ENCODE results near the gene PAPSS2.

Gene PAPSS2

DNA sequence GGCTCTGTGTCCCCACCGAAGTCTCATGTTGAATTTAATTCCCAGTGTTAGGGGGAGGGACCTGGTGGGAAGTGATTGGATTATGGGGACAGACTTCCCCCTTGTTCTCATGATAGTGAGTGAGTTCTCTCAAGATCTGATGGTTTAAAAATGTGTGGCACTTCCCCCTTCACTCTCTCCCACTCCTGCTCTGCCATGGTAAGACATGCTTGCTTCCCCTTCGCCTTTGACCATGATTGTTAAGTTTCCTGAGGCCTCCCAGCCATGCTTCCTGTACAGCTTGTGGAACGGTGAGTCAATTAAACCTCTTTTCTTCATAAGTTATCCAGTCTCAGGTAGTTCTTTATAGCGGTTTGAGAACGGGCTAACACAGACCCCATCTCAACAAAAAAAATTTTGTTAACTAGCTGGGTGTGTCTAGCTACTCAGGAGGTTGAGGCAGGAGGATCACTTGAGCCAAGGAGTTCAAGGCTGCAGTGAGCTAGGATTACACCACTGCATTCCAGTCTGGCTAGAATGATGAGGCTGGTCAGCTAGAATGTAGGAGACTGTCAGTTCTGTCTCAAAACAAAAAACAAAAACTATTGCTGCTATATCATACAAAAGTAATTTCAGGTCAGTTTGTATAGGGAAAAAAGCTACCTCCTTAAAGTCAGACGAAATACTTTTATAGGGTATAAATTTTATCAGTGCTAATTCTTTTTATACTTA lies 100.7 kb downstream of the PAPSS2 start:
- TF ChIP-seq, protein P1, sequence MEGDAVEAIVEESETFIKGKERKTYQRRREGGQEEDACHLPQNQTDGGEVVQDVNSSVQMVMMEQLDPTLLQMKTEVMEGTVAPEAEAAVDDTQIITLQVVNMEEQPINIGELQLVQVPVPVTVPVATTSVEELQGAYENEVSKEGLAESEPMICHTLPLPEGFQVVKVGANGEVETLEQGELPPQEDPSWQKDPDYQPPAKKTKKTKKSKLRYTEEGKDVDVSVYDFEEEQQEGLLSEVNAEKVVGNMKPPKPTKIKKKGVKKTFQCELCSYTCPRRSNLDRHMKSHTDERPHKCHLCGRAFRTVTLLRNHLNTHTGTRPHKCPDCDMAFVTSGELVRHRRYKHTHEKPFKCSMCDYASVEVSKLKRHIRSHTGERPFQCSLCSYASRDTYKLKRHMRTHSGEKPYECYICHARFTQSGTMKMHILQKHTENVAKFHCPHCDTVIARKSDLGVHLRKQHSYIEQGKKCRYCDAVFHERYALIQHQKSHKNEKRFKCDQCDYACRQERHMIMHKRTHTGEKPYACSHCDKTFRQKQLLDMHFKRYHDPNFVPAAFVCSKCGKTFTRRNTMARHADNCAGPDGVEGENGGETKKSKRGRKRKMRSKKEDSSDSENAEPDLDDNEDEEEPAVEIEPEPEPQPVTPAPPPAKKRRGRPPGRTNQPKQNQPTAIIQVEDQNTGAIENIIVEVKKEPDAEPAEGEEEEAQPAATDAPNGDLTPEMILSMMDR (IDR thresholded peaks at IDR 0.05; ENCODE audit: extremely low read depth, insufficient read depth, missing control alignments): no peak
- no peak for DNase-seq (ENCODE audit: low spot score)
- in situ Hi-C loops (cut with MboI; ENCODE audit: low pct_unique_long_range_greater_than_20kb, low sequenced_read_pairs, unreplicated experiment): no loop called here

DNA sequence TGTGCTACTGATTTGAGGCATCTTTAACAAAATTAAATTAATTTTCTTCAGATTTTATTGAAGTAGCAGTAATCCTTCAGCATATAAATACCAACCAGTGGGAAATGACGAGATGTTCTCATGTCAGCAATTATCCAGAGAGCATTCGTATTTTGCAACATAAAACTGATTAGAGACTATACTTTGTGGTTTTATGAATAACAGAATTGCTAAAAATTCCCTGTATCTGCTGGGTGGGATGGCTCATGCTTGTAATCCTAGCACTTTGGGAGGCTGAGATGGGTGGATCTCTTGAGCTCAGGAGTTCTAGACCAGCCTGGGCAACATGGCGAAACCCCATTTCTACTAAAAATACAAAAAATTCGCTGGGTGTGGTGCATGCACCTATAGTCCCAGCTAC lies 101.5 kb downstream of the PAPSS2 start:
- TF ChIP-seq, protein P1 (IDR thresholded peaks at IDR 0.05; ENCODE audit: extremely low read depth, insufficient read depth, missing control alignments): no peak
- DNase-seq (ENCODE audit: low spot score): no peak

DNA sequence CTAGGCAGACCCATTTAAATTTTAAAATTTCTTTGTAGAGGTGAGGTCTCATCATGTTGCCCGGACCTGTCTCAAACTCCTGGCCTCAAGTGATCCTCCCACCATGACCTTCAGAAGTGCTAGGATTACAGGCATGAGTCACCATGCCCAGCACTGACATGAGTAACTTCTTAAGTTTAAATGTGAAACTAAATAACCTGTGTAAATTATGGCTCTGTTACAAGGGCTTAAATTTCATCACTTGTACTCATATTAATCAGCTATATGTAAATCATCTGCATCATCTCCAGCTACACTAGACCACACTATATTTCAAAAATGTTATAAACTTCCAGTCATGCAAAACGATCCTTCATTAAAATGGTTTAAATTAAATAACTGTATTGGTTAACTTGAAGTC lies 102.2 kb downstream of the PAPSS2 start:
- DNase-seq (ENCODE audit: low spot score): no peak
- in situ Hi-C loops (cut with MboI; ENCODE audit: low pct_unique_long_range_greater_than_20kb, low sequenced_read_pairs, unreplicated experiment): no loop called here
- TF ChIP-seq, protein P1 (IDR thresholded peaks at IDR 0.05; ENCODE audit: extremely low read depth, insufficient read depth, missing control alignments): no peak

More for the DNA sequence above, 101.5 kb downstream of the PAPSS2 start:
- in situ Hi-C loops (cut with MboI; ENCODE audit: low pct_unique_long_range_greater_than_20kb, low sequenced_read_pairs, unreplicated experiment): no loop called here

DNA sequence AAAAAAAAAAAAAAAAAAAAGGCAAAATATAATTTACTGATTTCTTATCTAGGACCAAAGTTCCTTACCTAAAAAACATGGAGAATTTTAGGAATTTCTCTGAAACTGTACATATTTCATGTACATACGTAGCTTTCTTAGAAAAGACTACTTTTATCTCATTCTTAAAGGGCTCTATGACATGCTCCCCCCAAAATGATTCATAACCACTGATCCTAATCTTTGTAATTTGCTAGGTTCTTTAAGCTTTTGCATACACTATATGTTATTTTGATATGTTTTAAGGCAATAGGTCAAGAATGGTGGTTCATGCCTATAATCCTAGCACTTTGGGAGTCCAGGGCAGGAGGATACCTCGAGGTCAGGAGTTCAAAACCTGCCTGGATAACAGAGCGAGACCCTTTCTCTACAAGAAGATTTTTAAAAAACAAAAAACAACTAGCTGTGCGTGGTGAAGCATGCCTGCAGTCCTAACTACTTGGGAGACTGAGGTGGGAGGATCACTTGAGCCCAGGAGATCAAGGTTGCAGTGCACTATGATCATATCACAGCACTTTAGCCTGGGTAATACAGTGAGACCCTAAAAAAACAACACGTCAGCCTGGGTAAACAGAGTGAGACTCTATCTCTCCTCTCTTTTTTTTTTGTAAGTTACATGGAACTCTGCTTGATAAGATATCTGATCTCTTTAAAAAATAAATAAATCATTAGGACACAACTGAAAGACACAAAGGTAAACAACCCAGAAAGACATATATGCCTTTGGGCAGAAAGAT lies 103.6 kb downstream of the PAPSS2 start:
- DNase-seq (ENCODE audit: low spot score): no peak
- TF ChIP-seq, protein P1 (IDR thresholded peaks at IDR 0.05; ENCODE audit: extremely low read depth, insufficient read depth, missing control alignments): no peak
- in situ Hi-C loops (cut with MboI; ENCODE audit: low pct_unique_long_range_greater_than_20kb, low sequenced_read_pairs, unreplicated experiment): no loop called here

DNA sequence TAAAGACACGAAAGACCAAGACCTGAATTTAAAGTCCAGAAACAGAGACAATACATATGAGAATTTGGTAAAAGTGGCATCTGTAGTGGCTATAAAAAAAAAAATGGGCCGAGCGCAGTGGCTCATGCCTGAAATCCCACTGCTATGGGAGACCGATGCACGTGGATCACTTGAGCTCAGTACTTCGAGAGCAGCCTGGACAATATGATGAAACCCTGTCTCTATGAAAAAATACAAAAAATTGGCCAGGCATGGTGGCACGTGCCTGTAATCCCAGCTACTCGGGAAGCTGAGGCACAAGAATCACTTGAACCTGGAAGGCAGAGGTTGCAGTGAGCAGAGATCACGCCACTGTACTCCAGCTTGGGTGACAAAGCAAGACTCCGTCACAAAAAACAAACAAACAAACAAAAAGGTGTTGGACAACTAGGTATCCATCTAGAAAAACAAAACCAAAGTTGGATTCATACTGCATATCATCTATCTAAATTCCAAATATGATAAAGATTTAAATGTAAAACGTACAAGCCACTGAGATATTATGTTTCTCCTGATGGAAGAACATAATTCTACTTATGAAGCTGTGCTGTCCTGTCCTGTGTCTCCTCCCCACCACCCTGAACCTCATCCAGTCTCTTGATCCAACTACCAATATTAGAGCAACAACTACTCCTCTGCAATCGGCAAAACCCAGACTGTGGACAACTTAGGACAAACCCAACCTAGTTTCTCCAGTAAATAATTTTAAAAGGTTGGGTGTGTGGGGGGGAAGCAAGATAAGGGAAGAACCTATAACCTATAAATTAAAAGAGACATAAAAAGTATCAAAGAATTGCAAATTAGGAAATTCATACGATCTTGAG lies 104.6 kb downstream of the PAPSS2 start:
- in situ Hi-C loops (cut with MboI; ENCODE audit: low pct_unique_long_range_greater_than_20kb, low sequenced_read_pairs, unreplicated experiment): no loop called here
- DNase-seq (ENCODE audit: low spot score): no peak
- TF ChIP-seq, protein P1 (IDR thresholded peaks at IDR 0.05; ENCODE audit: extremely low read depth, insufficient read depth, missing control alignments): no peak

DNA sequence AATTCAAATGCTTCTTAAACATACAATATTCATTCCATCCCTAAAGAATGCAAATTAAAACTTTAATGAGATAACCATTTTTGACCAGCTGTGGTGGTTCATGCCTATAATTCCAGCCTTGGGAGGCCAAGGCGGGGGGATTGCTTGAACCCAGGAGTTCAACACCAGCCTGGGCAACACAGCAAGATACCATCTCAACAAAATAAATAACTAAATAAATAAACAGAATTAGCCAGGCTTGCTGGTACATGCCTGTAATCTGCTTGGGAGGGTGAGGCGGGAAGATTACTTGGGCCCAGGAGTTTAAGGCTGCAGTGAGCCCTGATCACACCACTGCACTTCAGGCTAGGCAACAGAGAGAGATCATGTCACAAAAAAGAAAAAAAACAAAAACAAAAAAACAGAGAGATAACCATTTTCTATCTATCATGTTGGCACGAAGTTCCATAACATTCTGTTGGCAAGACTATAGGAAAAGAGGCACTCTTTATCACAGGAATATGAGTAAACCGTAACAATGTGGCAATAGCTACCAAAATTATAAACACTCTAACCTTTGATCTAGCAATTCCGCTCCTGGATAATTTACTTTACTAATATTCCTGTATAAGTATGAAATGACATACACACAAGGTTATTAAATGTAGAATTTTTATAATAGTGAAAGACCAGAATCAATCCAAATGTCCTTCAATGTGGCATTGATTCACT lies 106.1 kb downstream of the PAPSS2 start:
- in situ Hi-C loops (cut with MboI; ENCODE audit: low pct_unique_long_range_greater_than_20kb, low sequenced_read_pairs, unreplicated experiment): no loop called here
- DNase-seq (ENCODE audit: low spot score): no peak
- TF ChIP-seq, protein P1 (IDR thresholded peaks at IDR 0.05; ENCODE audit: extremely low read depth, insufficient read depth, missing control alignments): no peak

All from GM13977 (cell line).